ENCODE data around the gene HOXD8. TPM values are rescaled to one million over a fixed set of nuclear protein-coding genes. Genes with fewer than 3 reads are reported as not detected.

HOXD8 gene
- total and polyA plus RNA-seq, 9 of the 15 experiments (the other 6 are each of a cell fraction or from before 2014, with no cell fraction given): 0.04 to 0.15 TPM; not detected in 7

DNA sequence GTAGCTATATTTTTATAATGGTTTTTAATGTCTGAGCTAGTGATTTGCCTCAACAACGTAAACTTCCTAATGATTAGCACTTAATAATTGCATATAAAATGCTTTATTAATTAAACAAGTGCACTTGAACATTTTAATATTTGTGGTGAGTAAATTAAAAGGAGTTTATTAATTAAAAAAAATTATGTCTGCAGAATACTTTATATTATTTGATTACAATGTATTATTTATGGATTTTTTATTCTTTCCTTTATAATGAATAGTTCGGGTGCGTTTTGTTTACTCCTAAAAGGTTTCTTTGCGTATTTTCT, 2.3 kb downstream of the HOXD8 start:
- Histone ChIP-seq H3K4me1 (replicated peaks in 1 of 2; ENCODE audit: control insufficient read depth in 2 of 2, insufficient read depth in 2 of 2, low read length in 2 of 2) (peaks cover 0 to 26% of the 10 kb centered on the region in 2 experiments; a peak in 2 of 5 replicates), H3K9ac (ENCODE audit: insufficient read depth in 1 of 2, low read depth in 2 of 2, low read length in 2 of 2) (no peak overlapping the region), H2AFZ (ENCODE audit: low read depth, low read length) (no peak overlapping the region), H3K27ac (ENCODE audit: extremely low read depth, low read depth, low read length) (no peak overlapping the region), H3K4me2 (ENCODE audit: insufficient read depth, low read length) (no peak overlapping the region), H4K20me1 (replicated peaks; ENCODE audit: control insufficient read depth, insufficient read depth, low read length) (0 out of 2 replicates have a peak, but pooled peaks cover 5% of the 10 kb centered on the region), H3K9me1 (ENCODE audit: control insufficient read depth, insufficient read depth, low read length) (no peaks in the 10 kb centered on the region), H3K9me3 (replicated peaks; ENCODE audit: control insufficient read depth, insufficient read depth, low read depth, low read length) (no peaks in the 10 kb centered on the region), H3K27me3 (ENCODE audit: control insufficient read depth in 2 of 2, insufficient read depth in 2 of 2, low read length in 2 of 2) (peaks cover 51 to 73% of the 10 kb centered on the region in 2 experiments), H3K79me2 (ENCODE audit: control insufficient read depth, insufficient read depth, low read length) (no peaks in the 10 kb centered on the region), H3K4me3 (no peak overlapping the region), H3K36me3 (ENCODE audit: control insufficient read depth, insufficient read depth, low read length) (no peaks in the 10 kb centered on the region)
- in situ Hi-C loops (cut with MboI): loop anchor here (25.0 kb wide), 2 partner anchors 680 to 1630 kb away; no protein-coding TSS in a partner anchor
- DNase-seq (ENCODE audit: extremely low read depth in 1 of 4, low spot score in 3 of 4): no peak
- ChIA-PET CTCF (ENCODE audit: low intra/inter-chr PET ratio) (no interaction called here), POLR2A (interaction anchor here (0.9 to 1.7 kb wide), 2 partner anchors 316 to 486 kb away, joined by 3 read pairs; no protein-coding TSS in a partner anchor)
- BruUV-seq (replicated peaks): no TSS peak
- WGBS (ENCODE audit: insufficient coverage, low coverage, missing lambda C conversion rate): 8% methylated on average over 4 of the region's 4 CpGs
- TF ChIP-seq, protein P1, sequence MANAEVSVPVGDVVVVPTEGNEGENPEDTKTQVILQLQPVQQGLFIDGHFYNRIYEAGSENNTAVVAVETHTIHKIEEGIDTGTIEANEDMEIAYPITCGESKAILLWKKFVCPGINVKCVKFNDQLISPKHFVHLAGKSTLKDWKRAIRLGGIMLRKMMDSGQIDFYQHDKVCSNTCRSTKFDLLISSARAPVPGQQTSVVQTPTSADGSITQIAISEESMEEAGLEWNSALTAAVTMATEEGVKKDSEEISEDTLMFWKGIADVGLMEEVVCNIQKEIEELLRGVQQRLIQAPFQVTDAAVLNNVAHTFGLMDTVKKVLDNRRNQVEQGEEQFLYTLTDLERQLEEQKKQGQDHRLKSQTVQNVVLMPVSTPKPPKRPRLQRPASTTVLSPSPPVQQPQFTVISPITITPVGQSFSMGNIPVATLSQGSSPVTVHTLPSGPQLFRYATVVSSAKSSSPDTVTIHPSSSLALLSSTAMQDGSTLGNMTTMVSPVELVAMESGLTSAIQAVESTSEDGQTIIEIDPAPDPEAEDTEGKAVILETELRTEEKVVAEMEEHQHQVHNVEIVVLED (CRISPR knock-in tag; IDR thresholded peaks at IDR 0.05): no peak
- no peak for TF ChIP-seq TCFL5 (CRISPR knock-in tag; conservative IDR thresholded peaks at IDR 0.05)
- peak; percentile 58; the same call in 1 of the 2 replicates for TF ChIP-seq ZNF512 (tag; IDR thresholded peaks at IDR 0.05)
- peak; percentile 77 for TF ChIP-seq DACH1 (IDR thresholded peaks at IDR 0.05; ENCODE audit: partially characterized antibody)
- no peak for FAIRE-seq
- no peak for ATAC-seq
- intact Hi-C loops (cut with micrococcal nuclease): no loop called here

All from K562 (cell line).